Suprapubic skin (tissue), 4 donors: ENCODE data around the gene PHTF2. TPM values are rescaled to one million over a fixed set of nuclear protein-coding genes. Genes with fewer than 3 reads are reported as not detected.
"Not testable (repeated sequence)": the region's sequence is repeated elsewhere in the genome, so short reads cannot be mapped to it uniquely, and the experiment has no call there.

Experiments
- DNase-seq, 2 donors: peaks; one replicate each; pipeline ENCODE4 v3.0.0-alpha.2; 2019; ENCODE audit warnings: low spot score in 2 of 2
- H3K27ac ChIP-seq: fragments of 200-600 bp; sonication (generic); one replicate; pipeline ENCODE4 v1.5.1; 2019
- H3K27me3 ChIP-seq: fragments of 200-600 bp; sonication (generic); one replicate; pipeline ENCODE4 v1.5.1; 2019
- H3K36me3 ChIP-seq: fragments of 200-600 bp; sonication (generic); one replicate; pipeline ENCODE4 v1.5.1; 2019
- H3K4me1 ChIP-seq: fragments of 200-600 bp; sonication (generic); one replicate; pipeline ENCODE4 v1.5.1; 2019
- H3K4me3 ChIP-seq: fragments of 200-600 bp; sonication (generic); one replicate; pipeline ENCODE4 v1.5.1; 2019; ENCODE audit warnings: mild to moderate bottlenecking
- H3K9me3 ChIP-seq: fragments of 200-600 bp; sonication (generic); one replicate; pipeline ENCODE4 v1.5.1; 2019
- EP300 ChIP-seq: sonication (generic); formaldehyde crosslinking; IDR thresholded peaks from one replicate; pipeline ENCODE4 v1.6.1; 2017; ENCODE audit warnings: antibody characterized with exemption
- POLR2A ChIP-seq, 2 donors: fragments of 450-650 bp; IDR thresholded peaks; one replicate each; pipeline ENCODE4 v1.6.1; 2017; ENCODE audit warnings: antibody characterized with exemption in 2 of 2, mild to moderate bottlenecking in 2 of 2, moderate library complexity in 2 of 2
- POLR2AphosphoS5 ChIP-seq, 3 donors: sonication (generic); formaldehyde crosslinking; IDR thresholded peaks; one replicate each; pipeline ENCODE4 v1.6.1; 2017; ENCODE audit warnings: antibody characterized with exemption in 3 of 3
- WGBS: methylation state at CpG from one replicate; pipeline ENCODE4 v1.1.5; 2018; 5-methylcytosine and 5-hydroxymethylcytosine counted together
- total RNA-seq, 4 donors: library from RNA; depleted of rRNA; stranded (reverse); fragments of >200 nt; gene quantifications; one replicate each; pipeline ENCODE4 v1.1.0, GENCODE V29; 2016
- TF ChIP-seq, protein P1 (sequence below), 2 donors: fragments of 200-600 bp in 1 of 2; fragments of 450-650 bp in 1 of 2; sonication (generic) in 1 of 2; IDR thresholded peaks; one replicate each; pipeline ENCODE4 v1.5.1; 2016 to 2019; ENCODE audit warnings: antibody characterized with exemption in 2 of 2, mild to moderate bottlenecking in 1 of 2, moderate library complexity in 1 of 2

The PHTF2 gene
- total RNA-seq, 4 donors from 2014 or later: 9.6 to 33.7 (median 15.7) TPM

DNA sequence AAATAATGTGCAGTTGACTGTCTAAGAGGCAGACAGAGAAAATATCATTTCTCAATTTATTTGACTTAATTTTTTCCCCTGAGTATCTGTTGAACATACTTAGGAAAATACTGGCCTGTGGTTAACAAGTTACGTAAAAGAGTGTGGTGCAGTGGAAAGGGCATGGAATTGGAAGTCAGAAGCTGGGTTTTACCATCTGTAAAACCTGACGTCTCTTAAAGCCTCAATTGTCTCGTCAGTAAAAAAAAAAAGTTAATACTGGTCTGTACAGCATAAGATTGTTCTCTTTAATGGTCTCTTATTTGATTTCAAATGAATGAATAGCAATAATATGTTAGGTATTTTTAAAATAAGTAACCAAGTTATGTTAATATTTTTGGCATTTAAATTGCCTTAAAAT is 67.8 kb downstream of the PHTF2 start:
- TF ChIP-seq EP300 (no peak), POLR2A (IDR thresholded peaks at IDR 0.05) (no peak), POLR2AphosphoS5 (IDR thresholded peaks at IDR 0.05) (no peak)
- TF ChIP-seq, protein P1, sequence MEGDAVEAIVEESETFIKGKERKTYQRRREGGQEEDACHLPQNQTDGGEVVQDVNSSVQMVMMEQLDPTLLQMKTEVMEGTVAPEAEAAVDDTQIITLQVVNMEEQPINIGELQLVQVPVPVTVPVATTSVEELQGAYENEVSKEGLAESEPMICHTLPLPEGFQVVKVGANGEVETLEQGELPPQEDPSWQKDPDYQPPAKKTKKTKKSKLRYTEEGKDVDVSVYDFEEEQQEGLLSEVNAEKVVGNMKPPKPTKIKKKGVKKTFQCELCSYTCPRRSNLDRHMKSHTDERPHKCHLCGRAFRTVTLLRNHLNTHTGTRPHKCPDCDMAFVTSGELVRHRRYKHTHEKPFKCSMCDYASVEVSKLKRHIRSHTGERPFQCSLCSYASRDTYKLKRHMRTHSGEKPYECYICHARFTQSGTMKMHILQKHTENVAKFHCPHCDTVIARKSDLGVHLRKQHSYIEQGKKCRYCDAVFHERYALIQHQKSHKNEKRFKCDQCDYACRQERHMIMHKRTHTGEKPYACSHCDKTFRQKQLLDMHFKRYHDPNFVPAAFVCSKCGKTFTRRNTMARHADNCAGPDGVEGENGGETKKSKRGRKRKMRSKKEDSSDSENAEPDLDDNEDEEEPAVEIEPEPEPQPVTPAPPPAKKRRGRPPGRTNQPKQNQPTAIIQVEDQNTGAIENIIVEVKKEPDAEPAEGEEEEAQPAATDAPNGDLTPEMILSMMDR (IDR thresholded peaks at IDR 0.05): no peak
- Histone ChIP-seq H3K4me3 (no peak overlapping the region), H3K4me1 (peaks cover 15% of the 10 kb centered on the region), H3K27me3 (no peaks in the 10 kb centered on the region), H3K27ac (no peak overlapping the region), H3K36me3 (no peaks in the 10 kb centered on the region), H3K9me3 (no peaks in the 10 kb centered on the region)
- no peak for DNase-seq
- WGBS: 80% methylated on average over 3 of the region's 3 CpGs

GRCh38 chr7:77866786-77867536 is 68.4 kb downstream of the PHTF2 start:
- Histone ChIP-seq H3K36me3 (no peaks in the 10 kb centered on the region), H3K4me1 (peaks cover 15% of the 10 kb centered on the region), H3K9me3 (no peaks in the 10 kb centered on the region), H3K27me3 (no peaks in the 10 kb centered on the region), H3K4me3 (no peak overlapping the region), H3K27ac (no peak overlapping the region)
- no peak for TF ChIP-seq EP300
- TF ChIP-seq POLR2A (IDR thresholded peaks at IDR 0.05): no peak
- TF ChIP-seq, protein P1 (IDR thresholded peaks at IDR 0.05): no peak
- TF ChIP-seq POLR2AphosphoS5 (IDR thresholded peaks at IDR 0.05): no peak
- DNase-seq: no peak
- WGBS: 72% methylated on average over 3 of the region's 3 CpGs

- Histone ChIP-seq H3K27me3 (no peaks in the 10 kb centered on the region), H3K9me3 (no peaks in the 10 kb centered on the region), H3K27ac (no peak overlapping the region), H3K36me3 (no peaks in the 10 kb centered on the region), H3K4me3 (no peak overlapping the region), H3K4me1 (peaks cover 14% of the 10 kb centered on the region)
- no peak for DNase-seq
- TF ChIP-seq, protein P1 (IDR thresholded peaks at IDR 0.05): no peak
- 97% methylated on average over 1 of the region's 1 CpG for WGBS
These were observed 68.9 kb downstream of the PHTF2 start for GRCh38 chr7:77867537-77867865.

- H3K27me3 ChIP-seq, H3K4me1 ChIP-seq, H3K4me3 ChIP-seq, DNase-seq, H3K36me3 ChIP-seq, H3K9me3 ChIP-seq, H3K27ac ChIP-seq: not testable (repeated sequence)
- WGBS: 85% methylated on average over 1 of the region's 1 CpG
These were observed 73.7 kb downstream of the PHTF2 start for GRCh38 chr7:77872256-77872655.

- not testable (repeated sequence) for H3K9me3 ChIP-seq, H3K4me3 ChIP-seq, DNase-seq, H3K27me3 ChIP-seq, H3K4me1 ChIP-seq, H3K27ac ChIP-seq, H3K36me3 ChIP-seq
- 95% methylated on average over 7 of the region's 7 CpGs for WGBS
These were observed 75.1 kb downstream of the PHTF2 start for GRCh38 chr7:77873416-77874327.

GRCh38 chr7:77877791-77878190 is 79.2 kb downstream of the PHTF2 start:
- H3K4me3 ChIP-seq: no peak overlapping the region
- no peaks in the 10 kb centered on the region for H3K9me3 ChIP-seq
- no peaks in the 10 kb centered on the region for H3K4me1 ChIP-seq
- H3K27me3 ChIP-seq: no peaks in the 10 kb centered on the region
- WGBS: 83% methylated on average over 3 of the region's 3 CpGs
- H3K27ac ChIP-seq: no peak overlapping the region
- H3K36me3 ChIP-seq: no peaks in the 10 kb centered on the region
- TF ChIP-seq EP300 (no peak), POLR2A (IDR thresholded peaks at IDR 0.05) (no peak), POLR2AphosphoS5 (IDR thresholded peaks at IDR 0.05) (no peak)
- TF ChIP-seq, protein P1 (IDR thresholded peaks at IDR 0.05): no peak
- DNase-seq: no peak
